A549 (cell line): ENCODE measurements around the gene ESR2. TPM values are rescaled to one million over a fixed set of nuclear protein-coding genes. Genes with fewer than 3 reads are reported as not detected.
A peak's percentile ranks its signal among the peaks of the same experiment; 100 is the strongest.

Experiments used
- ATAC-seq, 2 experiments: fragments of 200-7000 bp in 1 of 2; fragments of >200 bp in 1 of 2; cut with Nextera tagmentation in 1 of 2; cut with Tn5 transposase in 1 of 2; 3 replicates each; pipeline versions ENCODE4 v1.8.0 to v1.9.1; 2018 to 2020; ENCODE audit warnings: mild to moderate bottlenecking in 1 of 2, moderate library complexity in 1 of 2
- CTCF ChIA-PET: fragments of 300-600 bp; sonication (Branson Sonifier 250); formaldehyde crosslinking; extraction: SDS; loops from one replicate; lab custom pipeline; 2021; ENCODE audit warnings: antibody characterized with exemption, inconsistent platforms; lab: Yijun Ruan, JAX
- POLR2A ChIA-PET: fragments of 350-600 bp; formaldehyde crosslinking; extraction: SDS; loops from one replicate; lab custom pipeline; 2021; ENCODE audit warnings: antibody characterized with exemption, inconsistent platforms; lab: Yijun Ruan, JAX
- DNase-seq, 2 experiments: peaks; one replicate each; pipeline versions ENCODE4 v3.0.0 to v3.0.0-alpha.2; 2011 to 2016; ENCODE audit warnings: low read depth in 1 of 2, low spot score in 1 of 2
- FAIRE-seq: peaks from 2 replicates; lab custom pipeline; 2011; peaks lifted over from hg19 to GRCh38; lab: Jason Lieb, UNC
- H3K27ac ChIP-seq, 2 experiments: fragments of >200 bp; sonication (Bioruptor Twin); formaldehyde crosslinking; 3 replicates each; pipeline ENCODE4 v1.5.1; 2016 to 2017
- H3K4me1 ChIP-seq: fragments of >200 bp; sonication (Bioruptor Twin); formaldehyde crosslinking; 3 replicates; pipeline ENCODE4 v1.6.1; 2016
- H3K4me2 ChIP-seq: fragments of >200 bp; sonication (Bioruptor Twin); formaldehyde crosslinking; 3 replicates; pipeline ENCODE4 v1.6.1; 2016
- H3K4me3 ChIP-seq: fragments of >200 bp; sonication (Bioruptor Twin); formaldehyde crosslinking; 3 replicates; pipeline ENCODE4 v1.5.1; 2016
- H3K9me3 ChIP-seq: fragments of >200 bp; sonication (Bioruptor Twin); formaldehyde crosslinking; 3 replicates; pipeline ENCODE4 v1.6.1; 2016
- BHLHE40 ChIP-seq: IDR thresholded peaks from 2 replicates; pipeline ENCODE4 v1.6.1; 2012; ENCODE audit warnings: low read depth, low read length, inconsistent platforms
- CBX2 ChIP-seq: fragments of 200-600 bp; sonication (generic); IDR thresholded peaks from 2 replicates; pipeline ENCODE4 v1.6.1; 2016; ENCODE audit warnings: low read depth, mild to moderate bottlenecking, borderline replicate concordance
- EHF ChIP-seq: fragments of 250-450 bp; sonication (Bioruptor Pico); IDR thresholded peaks from 2 replicates; pipeline ENCODE4 v1.5.0; 2020; ENCODE audit warnings: mild to moderate bottlenecking
- EHMT2 ChIP-seq: fragments of 200-600 bp; sonication (generic); IDR thresholded peaks from 2 replicates; pipeline ENCODE4 v1.6.1; 2016; ENCODE audit warnings: antibody characterized with exemption, low read depth, mild to moderate bottlenecking, moderate library complexity
- EP300 ChIP-seq, 2 experiments: fragments of >200 bp; sonication (Bioruptor Twin); formaldehyde crosslinking; IDR thresholded peaks; 2 replicates in 1 of 2; 3 replicates in 1 of 2; pipeline ENCODE4 v1.6.1; 2016 to 2017
- ESRRA ChIP-seq: fragments of 150-350 bp; IDR thresholded peaks from 2 replicates; pipeline ENCODE4 v1.6.1; 2014; ENCODE audit warnings: mild to moderate bottlenecking, low read length, borderline replicate concordance
- FOSB ChIP-seq: fragments of 250-450 bp; sonication (Bioruptor Pico); IDR thresholded peaks from 2 replicates; pipeline ENCODE4 v1.5.0; 2020; ENCODE audit warnings: mild to moderate bottlenecking, moderate library complexity
- FOSL2 ChIP-seq, 2 experiments: fragments of 450-650 bp in 1 of 2; fragments of >200 bp in 1 of 2; sonication (Bioruptor Twin) in 1 of 2; formaldehyde crosslinking; IDR thresholded peaks; 2 replicates each; pipeline versions ENCODE4 v1.5.0 to v1.6.1; 2016 to 2020; ENCODE audit warnings: mild to moderate bottlenecking in 1 of 2, moderate library complexity in 1 of 2
- HOXB5 ChIP-seq: fragments of 250-450 bp; sonication (Bioruptor Pico); IDR thresholded peaks from 2 replicates; pipeline ENCODE4 v1.5.0; 2020; ENCODE audit warnings: mild to moderate bottlenecking, moderate library complexity
- KDM1A ChIP-seq: fragments of 200-600 bp; sonication (generic); IDR thresholded peaks from 2 replicates; pipeline ENCODE4 v1.6.1; 2016; ENCODE audit warnings: low read depth, mild to moderate bottlenecking
- MAFK ChIP-seq: fragments of 450-650 bp; IDR thresholded peaks from 2 replicates; pipeline ENCODE4 v1.6.1; 2014; ENCODE audit not compliant: partially characterized antibody
- MAX ChIP-seq: IDR thresholded peaks from 2 replicates; pipeline ENCODE4 v1.6.1; 2012
- NFE2L2 ChIP-seq: fragments of 150-350 bp; conservative IDR thresholded peaks from 2 replicates; pipeline ENCODE4 v1.6.1; 2014; ENCODE audit warnings: low read length
- NPAS2 ChIP-seq: fragments of 250-450 bp; sonication (Bioruptor Pico); IDR thresholded peaks from 2 replicates; pipeline ENCODE4 v1.8.0; 2022; ENCODE audit warnings: mild to moderate bottlenecking, moderate library complexity, borderline replicate concordance
- RARB ChIP-seq: fragments of 250-450 bp; sonication (Bioruptor Pico); IDR thresholded peaks from 2 replicates; pipeline ENCODE4 v1.8.0; 2021; ENCODE audit warnings: mild to moderate bottlenecking, moderate library complexity
- RCOR1 ChIP-seq: fragments of 150-350 bp; IDR thresholded peaks from 2 replicates; pipeline ENCODE4 v1.6.1; 2014; ENCODE audit warnings: antibody characterized with exemption, low read length, low read depth
- RNF2 ChIP-seq: fragments of 200-600 bp; sonication (generic); IDR thresholded peaks from 2 replicates; pipeline ENCODE4 v1.6.1; 2016; ENCODE audit warnings: low read depth, mild to moderate bottlenecking, antibody characterized with exemption, moderate library complexity, borderline replicate concordance
- SMC3 ChIP-seq: fragments of >200 bp; sonication (Bioruptor Twin); formaldehyde crosslinking; IDR thresholded peaks from 3 replicates; pipeline ENCODE4 v1.6.1; 2018; ENCODE audit warnings: inconsistent platforms
- SREBF2 ChIP-seq: fragments of 450-650 bp; IDR thresholded peaks from 2 replicates; pipeline ENCODE4 v1.6.1; 2014; ENCODE audit warnings: mild to moderate bottlenecking, moderate library complexity
- TP53 ChIP-seq: fragments of 250-450 bp; sonication (Bioruptor Pico); IDR thresholded peaks from 2 replicates; pipeline ENCODE4 v1.5.0; 2021; ENCODE audit warnings: mild to moderate bottlenecking, moderate library complexity
- USF2 ChIP-seq: fragments of 450-650 bp; IDR thresholded peaks from 2 replicates; pipeline ENCODE4 v1.6.1; 2014; ENCODE audit warnings: antibody characterized with exemption
- ZC3H11A ChIP-seq: fragments of 450-650 bp; IDR thresholded peaks from 2 replicates; pipeline ENCODE4 v1.6.1; 2014; ENCODE audit warnings: antibody characterized with exemption, mild to moderate bottlenecking
- ZNF302 ChIP-seq: fragments of 250-450 bp; sonication (Bioruptor Pico); IDR thresholded peaks from 2 replicates; pipeline ENCODE4 v1.9.0; 2021; ENCODE audit warnings: inconsistent platforms, mild to moderate bottlenecking, moderate library complexity
- WGBS: methylation state at CpG from one replicate; pipeline ENCODE4 v1.1.6; 2017; ENCODE audit errors: missing lambda C conversion rate; 5-methylcytosine and 5-hydroxymethylcytosine counted together
- polyA plus RNA-seq, 4 experiments: library from polyadenylated mRNA; depleted of rRNA in 3 of 4; stranded (reverse); fragments of >200 nt; fragmentation: RNase III in 1 of 4; extraction: RNeasy Plus Mini Kit Qiagen cat#74134 plus additional on column Dnase treatment in 1 of 4; gene quantifications; 2 replicates in 3 of 4; 3 replicates in 1 of 4; pipeline ENCODE4 v1.2.3, GENCODE V29; 2011 to 2017

The ESR2 gene
- polyA plus RNA-seq, 2 of the 4 experiments (the other 2 are of a cell fraction): 0.05 to 0.06 TPM

- Histone ChIP-seq H3K27ac (no peak overlapping the region), H3K9me3 (no peaks in the 10 kb centered on the region), H3K4me3 (no peak overlapping the region)
- CTCF ChIA-PET: interaction anchor here (0.6 kb wide), 1 partner anchor 21 kb away, joined by 3 read pairs; no protein-coding TSS in a partner anchor
- 67% methylated on average over 4 of the region's 4 CpGs for WGBS
- DNase-seq: no peak
- TF ChIP-seq MAFK (no peak), EP300 (IDR thresholded peaks at IDR 0.05) (no peak), ZNF302 (CRISPR knock-in tag) (no peak)
- TF ChIP-seq, all 56 proteins: peak for 0
- ATAC-seq (no peak), FAIRE-seq (no peak)
- H3K4me1 ChIP-seq: no peaks in the 10 kb centered on the region
- H3K4me2 ChIP-seq: no peak overlapping the region
- POLR2A ChIA-PET: no interaction called here
Measured at GRCh38 chr14:64244279-64244678, 49.9 kb downstream of the ESR2 start.

GRCh38 chr14:64238631-64239030, 55.5 kb downstream of the ESR2 start:
- ATAC-seq: no peak
- 71% methylated on average over 2 of the region's 2 CpGs for WGBS
- no peak for DNase-seq
- H3K27ac ChIP-seq: no peak overlapping the region
- no peak overlapping the region for H3K4me3 ChIP-seq
- no peak for FAIRE-seq
- no peaks in the 10 kb centered on the region for H3K4me1 ChIP-seq
- CTCF ChIA-PET: no interaction called here
- TF ChIP-seq RCOR1 (no peak), EHMT2 (no peak)
- TF ChIP-seq, all 56 proteins: peak for 0
- Histone ChIP-seq H3K4me2 (no peak overlapping the region), H3K9me3 (no peaks in the 10 kb centered on the region)
- POLR2A ChIA-PET: interaction anchor here (0.6 kb wide), 1 partner anchor 88 kb away, joined by 3 read pairs; no protein-coding TSS in a partner anchor

- POLR2A ChIA-PET: no interaction called here
- 54% methylated on average over 6 of the region's 6 CpGs for WGBS
- CTCF ChIA-PET: no interaction called here
- Histone ChIP-seq H3K27ac (no peak overlapping the region), H3K4me3 (no peak overlapping the region), H3K4me1 (no peaks in the 10 kb centered on the region), H3K9me3 (no peaks in the 10 kb centered on the region), H3K4me2 (no peak overlapping the region)
- TF ChIP-seq SREBF2: no peak
- DNase-seq (no peak), FAIRE-seq (no peak), ATAC-seq (peak in 1 of 2 experiments; percentile 28; a peak in 1 of 6 replicates)
Measured at GRCh38 chr14:64238049-64238448, 56.1 kb downstream of the ESR2 start.

- ChIA-PET CTCF (interaction anchor here (1.0 to 1.9 kb wide), 2 partner anchors 58 to 437 kb away, joined by 4 to 7 read pairs; partner anchors contain the start of gene ESR2), POLR2A (no interaction called here)
- no peak for FAIRE-seq
- no peak overlapping the region for H3K4me2 ChIP-seq
- DNase-seq: no peak
- no peak overlapping the region for H3K27ac ChIP-seq
- TF ChIP-seq MAX (no peak), SMC3 (no peak), RARB (CRISPR knock-in tag) (no peak), TP53 (CRISPR knock-in tag) (no peak), USF2 (no peak)
- H3K9me3 ChIP-seq: no peaks in the 10 kb centered on the region
- WGBS: 67% methylated on average over 13 of the region's 13 CpGs
- ATAC-seq: no peak; a peak in 1 of 6 replicates
- H3K4me1 ChIP-seq: no peaks in the 10 kb centered on the region
- no peak overlapping the region for H3K4me3 ChIP-seq
Measured at GRCh38 chr14:64235652-64236640, 58.2 kb downstream of the ESR2 start.

- ATAC-seq: peak in 1 of 2 experiments; percentile 26; a peak in 2 of 6 replicates
- TF ChIP-seq HOXB5 (CRISPR knock-in tag) (no peak), MAX (no peak), KDM1A (no peak), NPAS2 (no peak), CBX2 (no peak), ZC3H11A (no peak), NFE2L2 (no peak), ZNF302 (CRISPR knock-in tag) (no peak), BHLHE40 (no peak), FOSB (CRISPR knock-in tag) (no peak), EHF (CRISPR knock-in tag) (no peak), FOSL2 (IDR thresholded peaks at IDR 0.05) (no peak), FOSL2 (CRISPR knock-in tag; IDR thresholded peaks at IDR 0.05) (no peak), RNF2 (no peak), ESRRA (no peak)
Measured at GRCh38 chr14:64234877-64235651, 59.1 kb downstream of the ESR2 start.

More at GRCh38 chr14:64234877-64235651, 59.1 kb downstream of the ESR2 start:
- Histone ChIP-seq H3K27ac (no peak overlapping the region), H3K4me2 (no peak overlapping the region), H3K4me1 (no peaks in the 10 kb centered on the region), H3K9me3 (no peaks in the 10 kb centered on the region), H3K4me3 (no peak overlapping the region)
- FAIRE-seq: no peak
- CTCF ChIA-PET: interaction anchor here (1.0 to 1.9 kb wide), 2 partner anchors 59 to 436 kb away, joined by 4 to 7 read pairs; partner anchors contain the start of gene ESR2
- no peak for DNase-seq
- whole genome bisulfite sequencing: 74% methylated on average over 20 of the region's 24 CpGs
- POLR2A ChIA-PET: no interaction called here
